HCT116 (cell line): Measurements from ENCODE around the gene MAP2K5. TPM values are rescaled to one million over a fixed set of nuclear protein-coding genes. Genes with fewer than 3 reads are reported as not detected.

Experiments used
- ATAC-seq: fragments of 200-7000 bp; cut with Tn5 transposase; 2 replicates; pipeline ENCODE4 v1.9.1; 2020; ENCODE audit warnings: mild to moderate bottlenecking, moderate library complexity
- BruUV-seq: library from RNA; stranded (reverse); fragments of 400-500 nt; replicated peaks from 2 replicates; lab custom pipeline; 2021; lab: Mats Ljungman, UMichigan
- CTCF ChIA-PET: fragments of 300-600 bp; sonication (Branson Sonifier 250); formaldehyde crosslinking; loops from one replicate; lab custom pipeline; 2021; ENCODE audit warnings: antibody characterized with exemption; lab: Charles Lee
- POLR2A ChIA-PET: fragments of 300-600, 350-600 bp; sonication (Branson Sonifier 250); formaldehyde crosslinking; loops from one replicate; lab custom pipeline; 2021; ENCODE audit warnings: antibody characterized with exemption; lab: Charles Lee
- RAD21 ChIA-PET, 2 experiments: fragments of 300-600 bp; sonication (Branson Sonifier 250); formaldehyde crosslinking; loops; one replicate each; lab custom pipeline; 2023; ENCODE audit warnings: low total read pairs in 2 of 2; ENCODE audit not compliant: uncharacterized antibody in 2 of 2, unreplicated experiment in 2 of 2, low non-redundant PET in 1 of 2; lab: Charles Lee
- DNase-seq: peaks from one replicate; pipeline ENCODE4 v3.0.0-alpha.2; 2010; ENCODE audit warnings: low read depth, low spot score
- H2AFZ ChIP-seq: fragments of 200-600 bp; shearing (Covaris generic), sonication (generic); 2 replicates; pipeline ENCODE4 v1.6.1; 2017; ENCODE audit warnings: low read depth, mixed run types, mixed read lengths, antibody characterized with exemption, low read length; ENCODE audit not compliant: poor library complexity, severe bottlenecking
- H3K27ac ChIP-seq: 2 replicates; pipeline ENCODE4 v1.5.1; 2012; ENCODE audit warnings: low read depth, low read length
- H3K27me3 ChIP-seq: fragments of 200-600 bp; sonication (generic); 2 replicates; pipeline ENCODE4 v1.6.1; 2016; ENCODE audit warnings: mixed run types, low read length, mixed read lengths; ENCODE audit not compliant: insufficient read depth
- H3K36me3 ChIP-seq, 2 experiments: fragments of 200-500 bp in 1 of 2; fragments of 200-600 bp in 1 of 2; sonication (Bioruptor generic) in 1 of 2; sonication (generic) in 1 of 2; 2 replicates each; pipeline versions ENCODE4 v1.5.1 to v1.6.1; 2014 to 2016; ENCODE audit warnings: low read length in 2 of 2, inconsistent platforms in 1 of 2, mixed read lengths in 1 of 2, mixed run types in 1 of 2; ENCODE audit not compliant: insufficient read depth in 2 of 2, control insufficient read depth in 1 of 2
- H3K4me1 ChIP-seq, 2 experiments: fragments of 200-600 bp in 1 of 2; sonication (generic) in 1 of 2; 2 replicates each; pipeline versions ENCODE4 v1.5.1 to v1.6.1; 2012 to 2017; ENCODE audit warnings: low read length in 2 of 2, inconsistent platforms in 1 of 2, mild to moderate bottlenecking in 1 of 2, mixed read lengths in 1 of 2, mixed run types in 1 of 2, moderate library complexity in 1 of 2; ENCODE audit not compliant: insufficient read depth in 2 of 2, control insufficient read depth in 1 of 2
- H3K4me2 ChIP-seq: fragments of 200-600 bp; sonication (generic); 2 replicates; pipeline ENCODE4 v1.6.1; 2017; ENCODE audit warnings: mixed run types, low read length, mixed read lengths
- H3K4me3 ChIP-seq, 2 experiments: fragments of 200-600 bp in 1 of 2; sonication (generic) in 1 of 2; replicated peaks in 1 of 2; 2 replicates each; pipeline ENCODE4 v1.5.1; 2011 to 2016; ENCODE audit warnings: low read length in 2 of 2, control low read depth in 1 of 2, low read depth in 1 of 2, mild to moderate bottlenecking in 1 of 2, mixed read lengths in 1 of 2, mixed run types in 1 of 2
- H3K79me2 ChIP-seq: fragments of 200-600 bp; sonication (generic); 2 replicates; pipeline ENCODE4 v1.6.1; 2017; ENCODE audit warnings: mild to moderate bottlenecking, mixed run types, low read length, moderate library complexity, mixed read lengths; ENCODE audit not compliant: insufficient read depth
- H3K9ac ChIP-seq: fragments of 200-600 bp; sonication (generic); 2 replicates; pipeline ENCODE4 v1.6.1; 2016; ENCODE audit warnings: low read length, mixed read lengths
- H3K9me2 ChIP-seq: fragments of 200-600 bp; sonication (generic), shearing (Covaris generic); 2 replicates; pipeline ENCODE4 v1.6.1; 2017; ENCODE audit warnings: mixed run types, mild to moderate bottlenecking, moderate library complexity; ENCODE audit not compliant: insufficient read depth
- H3K9me3 ChIP-seq, 2 experiments: fragments of 200-500 bp in 1 of 2; fragments of 200-600 bp in 1 of 2; sonication (Bioruptor generic) in 1 of 2; sonication (generic) in 1 of 2; 2 replicates each; pipeline ENCODE4 v1.6.1; 2014 to 2017; ENCODE audit warnings: low read length in 2 of 2, mixed read lengths in 2 of 2, inconsistent platforms in 1 of 2, low read depth in 1 of 2, mild to moderate bottlenecking in 1 of 2, mixed run types in 1 of 2, moderate library complexity in 1 of 2; ENCODE audit not compliant: control insufficient read depth in 1 of 2, insufficient read depth in 1 of 2
- H4K20me1 ChIP-seq: fragments of 200-600 bp; sonication (generic), shearing (Covaris generic); 2 replicates; pipeline ENCODE4 v1.6.1; 2017; ENCODE audit warnings: mixed run types, mild to moderate bottlenecking, moderate library complexity; ENCODE audit not compliant: insufficient read depth
- EZH2phosphoT487 ChIP-seq: fragments of 200-600 bp; IDR thresholded peaks from 2 replicates; pipeline ENCODE4 v1.6.1; 2018; ENCODE audit warnings: antibody characterized with exemption, borderline replicate concordance
- FOSL1 ChIP-seq: IDR thresholded peaks from 2 replicates; pipeline ENCODE4 v1.6.1; 2012; ENCODE audit warnings: low read depth
- JUND ChIP-seq: IDR thresholded peaks from 2 replicates; pipeline ENCODE4 v1.6.1; 2012
- RAD21 ChIP-seq: IDR thresholded peaks from 2 replicates; pipeline ENCODE4 v1.6.1; 2012; ENCODE audit warnings: low read depth, mild to moderate bottlenecking
- SIN3A ChIP-seq: IDR thresholded peaks from 2 replicates; pipeline ENCODE4 v1.6.1; 2012; ENCODE audit warnings: low read depth
- SP1 ChIP-seq: IDR thresholded peaks from 2 replicates; pipeline ENCODE4 v1.6.1; 2012; ENCODE audit warnings: low read depth
- TCF7L2 ChIP-seq: IDR thresholded peaks from 2 replicates; pipeline ENCODE4 v1.7.0; 2011; ENCODE audit warnings: borderline replicate concordance, inconsistent platforms; ENCODE audit not compliant: insufficient read depth, insufficient read length; ENCODE audit errors: extremely low read depth
- YY1 ChIP-seq: IDR thresholded peaks from 2 replicates; pipeline ENCODE4 v1.6.1; 2011; ENCODE audit warnings: low read length, low read depth, moderate library complexity, mild to moderate bottlenecking; ENCODE audit not compliant: insufficient replicate concordance; ENCODE audit errors: extremely low read depth
- ZBTB33 ChIP-seq: IDR thresholded peaks from 2 replicates; pipeline ENCODE4 v1.6.1; 2011; ENCODE audit warnings: mild to moderate bottlenecking, low read length, moderate library complexity; ENCODE audit not compliant: insufficient replicate concordance; ENCODE audit errors: extremely low read depth
- ZFX ChIP-seq: fragments of 450-650 bp; IDR thresholded peaks from 2 replicates; pipeline ENCODE4 v1.6.1; 2017
- ZNF274 ChIP-seq: fragments of 200-500 bp; sonication (Bioruptor generic); IDR thresholded peaks from 2 replicates; pipeline ENCODE4 v1.6.1; 2014; ENCODE audit warnings: mild to moderate bottlenecking, low read depth, low read length, inconsistent platforms
- intact Hi-C: fragments of 100-400 bp; cut with micrococcal nuclease; formaldehyde crosslinking; loops from 2 replicates; pipeline ENCODE4 v1.10.0; 2022
- total RNA-seq: library from RNA; stranded (reverse); gene quantifications from one replicate; pipeline ENCODE4 v1.2.1, GENCODE V29; 2021; ENCODE audit not compliant: unreplicated experiment

MAP2K5 gene
- total RNA-seq, 1 experiment from 2014 or later: 15.6 TPM

- Histone ChIP-seq H3K9ac (no peak overlapping the region), H4K20me1 (no peaks in the 10 kb centered on the region), H3K9me3 (no peaks in the 10 kb centered on the region), H3K4me2 (no peak overlapping the region), H3K79me2 (no peaks in the 10 kb centered on the region), H3K9me2 (no peaks in the 10 kb centered on the region), H2AFZ (no peak overlapping the region)
- RAD21 ChIA-PET: no interaction called here
- intact Hi-C loops: loop anchor here (1.0 to 10.0 kb wide), 4 partner anchors 311 to 591 kb away; partner anchors contain the start of gene C15orf61
- POLR2A ChIA-PET: no interaction called here
- ATAC-seq: no peak
- CTCF ChIA-PET: interaction anchor here (2.0 kb wide), 1 partner anchor 379 kb away, joined by 6 read pairs; no protein-coding TSS in a partner anchor
- TF ChIP-seq SP1 (no peak), YY1 (no peak), ZFX (no peak), ZBTB33 (no peak), RAD21 (no peak), TCF7L2 (no peak), ZNF274 (no peak), FOSL1 (no peak), EZH2phosphoT487 (no peak), JUND (no peak), SIN3A (no peak)
- TF ChIP-seq, all 23 proteins: peak for 0
- no TSS peak for BruUV-seq
- no peak overlapping the region for H3K4me3 ChIP-seq
- no peak for DNase-seq
- H3K27ac ChIP-seq: no peak overlapping the region
- H3K36me3 ChIP-seq: no peaks in the 10 kb centered on the region
- H3K4me1 ChIP-seq: peaks cover 3 to 20% of the 10 kb centered on the region in 2 experiments; a peak in 3 of 4 replicates
- H3K27me3 ChIP-seq: no peaks in the 10 kb centered on the region
Measured at GRCh38 chr15:67836134-67836455, 293.6 kb downstream of the MAP2K5 start.
